Measurements from ENCODE around the gene FAM110C. TPM values are rescaled to one million over a fixed set of nuclear protein-coding genes. Genes with fewer than 3 reads are reported as not detected.
"Not testable (repeated sequence)": the region's sequence is repeated elsewhere in the genome, so short reads cannot be mapped to it uniquely, and the experiment has no call there.

FAM110C gene
- total RNA-seq, 4 donors from 2014 or later, result 41.7 to 68.0 (median 53.7) TPM

- Histone ChIP-seq H3K9me3 (no peaks in the 10 kb centered on the region), H3K36me3 (no peaks in the 10 kb centered on the region), H3K27ac (no peak overlapping the region), H3K27me3 (peaks cover 0 to 3% (median 0%) of the 10 kb centered on the region in 4 donors), H3K4me1 (no peaks in the 10 kb centered on the region), H3K4me3 (no peak overlapping the region)
- no peak for TF ChIP-seq POLR2A (IDR thresholded peaks at IDR 0.05)
- TF ChIP-seq CTCF (IDR thresholded peaks at IDR 0.05), result no peak
- WGBS, 2 donors, result 84 to 88% methylated on average over 10 of the region's 10 CpGs
- no peak for DNase-seq
- intact Hi-C loops (cut with DNase I), result no loop called here
These were observed 34.8 kb upstream of the FAM110C start for GRCh38 chr2:80971-81736.

DNA sequence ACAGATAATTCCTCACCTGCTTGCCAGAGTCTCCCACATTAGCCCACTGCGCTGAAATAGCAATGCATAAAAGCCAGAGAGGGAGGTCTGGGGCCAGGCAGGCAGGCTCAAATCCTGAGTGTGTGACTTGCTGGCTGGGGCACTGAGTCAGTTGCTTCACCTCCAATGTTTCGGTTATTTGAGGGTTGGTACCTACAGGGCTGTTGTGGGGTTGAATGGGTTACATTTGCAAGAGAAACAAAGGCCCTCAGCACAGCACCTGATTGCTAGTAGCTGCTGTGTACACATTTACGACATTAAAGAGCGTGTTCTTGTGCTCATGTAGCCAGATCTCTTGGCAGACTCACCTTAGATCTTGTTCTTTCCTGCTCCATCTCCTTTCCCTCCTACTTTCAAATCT, 34.1 kb upstream of the FAM110C start:
- H3K27ac ChIP-seq, result no peak overlapping the region
- intact Hi-C loops (cut with DNase I), result no loop called here
- no peaks in the 10 kb centered on the region for H3K4me1 ChIP-seq
- no peaks in the 10 kb centered on the region for H3K36me3 ChIP-seq
- no peak for DNase-seq
- WGBS, 2 donors, result 56 to 57% methylated on average over 4 of the region's 4 CpGs
- H3K27me3 ChIP-seq, result peaks cover 0 to 3% (median 0%) of the 10 kb centered on the region in 4 donors
- TF ChIP-seq POLR2A (IDR thresholded peaks at IDR 0.05) (no peak), CTCF (IDR thresholded peaks at IDR 0.05) (no peak)
- no peak overlapping the region for H3K4me3 ChIP-seq
- H3K9me3 ChIP-seq, result no peaks in the 10 kb centered on the region

GRCh38 chr2:71309-72035, 25.2 kb upstream of the FAM110C start:
- no peak for TF ChIP-seq POLR2A (IDR thresholded peaks at IDR 0.05)
- TF ChIP-seq CTCF (IDR thresholded peaks at IDR 0.05), result no peak
- Histone ChIP-seq H3K27me3 (no peaks in the 10 kb centered on the region), H3K36me3 (no peaks in the 10 kb centered on the region), H3K27ac (peak overlapping the region; percentile 44 to 86 (median 84)), H3K9me3 (no peaks in the 10 kb centered on the region), H3K4me1 (peaks cover 0 to 58% (median 19%) of the 10 kb centered on the region in 3 donors), H3K4me3 (no peak overlapping the region)
- WGBS, 2 donors, result 42 to 54% methylated on average over 4 to 5 of the region's 5 CpGs
- intact Hi-C loops (cut with DNase I), result no loop called here
- no peak for DNase-seq

DNA sequence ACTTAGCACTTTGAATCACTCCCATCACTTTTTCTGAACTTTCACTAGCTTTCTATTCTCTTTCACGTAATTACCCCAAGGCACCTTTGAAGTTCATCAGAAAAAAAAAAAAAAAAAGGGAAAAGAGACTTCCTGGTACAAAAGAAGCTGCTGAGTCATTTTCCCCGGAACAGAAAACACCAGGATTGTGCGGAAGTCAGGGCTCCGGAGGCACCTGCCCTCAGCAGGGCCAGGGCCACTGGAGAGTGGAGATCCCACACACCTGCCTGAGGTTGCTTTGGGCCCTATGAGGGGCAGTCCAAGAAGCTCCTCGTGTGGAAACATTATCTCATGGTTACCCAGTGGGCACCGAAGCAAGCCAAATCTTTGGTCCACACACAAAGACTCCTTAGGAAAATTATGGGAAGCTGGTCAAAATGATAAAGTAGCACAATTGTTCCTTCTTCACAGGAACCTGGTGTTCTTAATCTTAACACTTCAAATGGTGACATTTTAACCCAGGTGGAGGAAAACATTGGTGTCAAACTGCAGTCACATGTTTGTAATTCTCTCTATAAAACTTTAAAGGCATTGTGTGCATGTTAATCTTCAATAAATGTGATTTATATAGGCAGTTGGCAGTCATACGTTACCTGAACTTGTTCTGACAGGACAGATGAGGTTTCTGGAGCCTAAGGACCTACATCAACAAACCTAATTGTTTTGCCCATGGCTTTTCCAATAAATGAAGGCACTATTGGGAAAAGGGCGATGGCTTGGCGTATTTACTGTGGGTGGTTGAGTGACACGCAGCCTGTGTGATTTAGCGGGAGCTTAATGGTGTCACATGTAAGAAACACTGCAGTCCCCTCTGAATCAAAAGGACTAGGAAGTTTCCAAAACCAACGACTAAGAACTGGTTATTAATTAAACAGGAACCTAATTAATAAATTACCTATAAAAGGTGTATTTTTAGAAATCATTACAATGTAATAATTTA, 23.4 kb upstream of the FAM110C start:
- peak overlapping the region; percentile 73 to 86 (median 84) for H3K27ac ChIP-seq
- H3K4me1 ChIP-seq, result peaks cover 0 to 58% (median 19%) of the 10 kb centered on the region in 3 donors
- DNase-seq, result no peak
- TF ChIP-seq CTCF (IDR thresholded peaks at IDR 0.05) (no peak), POLR2A (IDR thresholded peaks at IDR 0.05) (no peak)
- H3K36me3 ChIP-seq, result no peaks in the 10 kb centered on the region
- H3K4me3 ChIP-seq, result no peak overlapping the region
- intact Hi-C loops (cut with DNase I), result no loop called here
- H3K27me3 ChIP-seq, result no peaks in the 10 kb centered on the region
- 26 to 48% methylated on average over 12 of the region's 12 CpGs for WGBS, 2 donors
- no peaks in the 10 kb centered on the region for H3K9me3 ChIP-seq

- H3K36me3 ChIP-seq; DNase-seq; H3K4me3 ChIP-seq; H3K9me3 ChIP-seq; intact Hi-C loops (cut with DNase I); H3K27me3 ChIP-seq: not testable (repeated sequence)
- WGBS, 2 donors, result 28 to 41% methylated on average over 5 of the region's 5 CpGs
- H3K27ac ChIP-seq, result peak overlapping the region; percentile 14 to 86 (median 84)
- peaks cover 0 to 58% (median 19%) of the 10 kb centered on the region in 3 donors for H3K4me1 ChIP-seq
These were observed 22.3 kb upstream of the FAM110C start for GRCh38 chr2:68637-69036.

Data from esophagus squamous epithelium (tissue), 5 donors.